Heart left ventricle (tissue), 16 donors: Measurements from ENCODE around the gene CENPVL2. TPM values are rescaled to one million over a fixed set of nuclear protein-coding genes. Genes with fewer than 3 reads are reported as not detected.
"Not testable (repeated sequence)": the region's sequence is repeated elsewhere in the genome, so short reads cannot be mapped to it uniquely, and the experiment has no call there.

ENCODE experiments used
- ATAC-seq, 4 donors: fragments of 200-7000 bp; cut with Tn5 transposase; one replicate each; pipeline ENCODE4 v1.9.1; 2020 to 2022; ENCODE audit warnings: moderate library complexity in 4 of 4, mild to moderate bottlenecking in 3 of 4, moderate number of reproducible peaks in 1 of 4
- DNase-seq, 5 donors: peaks; one replicate each; pipeline ENCODE4 v3.0.0-alpha.2; 2020
- H3K27ac ChIP-seq, 12 donors: fragments of 200-600 bp; sonication (generic) in 4 of 12; one replicate each; pipeline versions ENCODE4 v1.5.0 to v1.8.0; 2016 to 2022; ENCODE audit warnings: mild to moderate bottlenecking in 2 of 12
- H3K27me3 ChIP-seq, 9 donors: fragments of 200-600 bp; sonication (generic) in 2 of 9; one replicate each; pipeline versions ENCODE4 v1.5.1 to v1.8.0; 2016 to 2022; ENCODE audit warnings: mild to moderate bottlenecking in 3 of 9
- H3K36me3 ChIP-seq, 9 donors: fragments of 200-600 bp; sonication (generic) in 2 of 9; one replicate each; pipeline versions ENCODE4 v1.5.0 to v1.8.0; 2018 to 2022; ENCODE audit warnings: mild to moderate bottlenecking in 2 of 9
- H3K4me1 ChIP-seq, 12 donors: fragments of 200-600 bp; sonication (generic) in 4 of 12; one replicate each; pipeline versions ENCODE4 v1.5.0 to v1.8.0; 2016 to 2022; ENCODE audit warnings: mild to moderate bottlenecking in 3 of 12
- H3K4me3 ChIP-seq, 12 donors: fragments of 200-600 bp; sonication (generic) in 4 of 12; one replicate each; pipeline versions ENCODE4 v1.5.0 to v1.8.0; 2017 to 2022; ENCODE audit warnings: mild to moderate bottlenecking in 9 of 12, moderate library complexity in 4 of 12
- H3K9me3 ChIP-seq, 12 donors: fragments of 200-600 bp; sonication (generic) in 4 of 12; one replicate each; pipeline versions ENCODE4 v1.5.0 to v1.8.0; 2016 to 2022; ENCODE audit warnings: mild to moderate bottlenecking in 1 of 12
- POLR2A ChIP-seq, 2 donors: fragments of 450-650 bp; IDR thresholded peaks; one replicate each; pipeline ENCODE4 v1.6.1; 2017; ENCODE audit warnings: antibody characterized with exemption in 2 of 2, mild to moderate bottlenecking in 2 of 2, moderate library complexity in 2 of 2
- WGBS, 4 donors: extraction: QIAGEN DNeasy Blood & Tissue Kit in 2 of 4; methylation state at CpG; one replicate each; pipeline versions ENCODE4 v1.1.5 to v1.1.7; 2013 to 2018; 5-methylcytosine and 5-hydroxymethylcytosine counted together
- intact Hi-C, 10 donors: fragments of 100-400 bp; cut with DNase I; formaldehyde crosslinking; loops; one replicate each; pipeline versions ENCODE4 v1.11.1 to v1.14.2; 2022
- long read RNA-seq, 3 donors: library from polyadenylated mRNA; unstranded; transcript quantifications; one replicate each; pipeline ENCODE4 v2.0.0, GENCODE V29; 2020 to 2021
- polyA plus RNA-seq, 2 donors: library from polyadenylated mRNA; stranded (reverse); fragments of 200-250 nt; gene quantifications; one replicate each; pipeline ENCODE4 v1.2.3, GENCODE V29; 2013
- total RNA-seq, 9 donors: library from RNA; depleted of rRNA in 2 of 9; stranded (reverse); fragments of >200 nt in 2 of 9; fragmentation: NEBNext Ultra II Directional in 3 of 9; extraction: Animal tissue kit (Norgen Biotek cat#: 25700) in 3 of 9; gene quantifications; one replicate each; pipeline versions ENCODE4 v1.1.0 to v1.2.4, GENCODE V29; 2016 to 2023
- TF ChIP-seq, protein P1 (sequence below), 12 donors: fragments of 200-600 bp; sonication (generic) in 4 of 12; IDR thresholded peaks; one replicate each; pipeline versions ENCODE4 v1.5.0 to v1.8.0; 2018 to 2022; ENCODE audit warnings: antibody characterized with exemption in 12 of 12, mild to moderate bottlenecking in 5 of 12
- donor health status: ischemic (EF 13 %, LVEDD 7.1; RV severe dilation, severe dysfunction).
- donor health status: healthy with polysubstance abuse.
- donor health status: DM: no; HTN: yes; CAD: no.
- donor health status: DM: no; HTN: no; CAD: no.
- donor health status: ischemic (EF 25% LVEDD 6.9; RV normal size, moderate dysfunction).
- donor health status: ischemic (EF 25% LVEDD 5.7; RV mildly dilated, moderate dysfunction).
- donor health status: healthy.
- donor health status: DM: yes; HTN: yes; CAD: no.
- donor health status: ischemic (EF 35%, LVEDD 5.7; RV mildly dilated, moderate dysfunction).
- donor health status: nonischemic (EF 11% LVEDD 7.7; RV severe dilation, severe dysfunction).
- donor health status: DM: yes; HTN: yes; CAD: no.
- donor health status: PGD.
- donor health status: ischemic (EF 29% LVEDD 5.4; RV normal size, mild dysfunction).
- donor health status: nonischemic (EF 23%, LVEDD 6.1; RV moderate dilation, normal function).

Gene CENPVL2
- not detected for total RNA-seq
- polyA plus RNA-seq = not detected
- long read RNA-seq, donor 1 = 0 reads
- long read RNA-seq, donor 2 = 0 reads
- long read RNA-seq, donor 3 = 0 reads

- H3K36me3 ChIP-seq, H3K27me3 ChIP-seq, H3K4me3 ChIP-seq, intact Hi-C loops, H3K9me3 ChIP-seq, ATAC-seq, DNase-seq, H3K4me1 ChIP-seq, H3K27ac ChIP-seq: not testable (repeated sequence)
- WGBS, 4 donors = no CpG with 5 or more reads among the region's 30 CpGs
These were observed at the start of gene CENPVL2 for GRCh38 chrX:51682720-51683062. CENPVL2 (minus strand) TSS chrX:51682831; CDS start chrX:51682831, 0 bp downstream.

DNA sequence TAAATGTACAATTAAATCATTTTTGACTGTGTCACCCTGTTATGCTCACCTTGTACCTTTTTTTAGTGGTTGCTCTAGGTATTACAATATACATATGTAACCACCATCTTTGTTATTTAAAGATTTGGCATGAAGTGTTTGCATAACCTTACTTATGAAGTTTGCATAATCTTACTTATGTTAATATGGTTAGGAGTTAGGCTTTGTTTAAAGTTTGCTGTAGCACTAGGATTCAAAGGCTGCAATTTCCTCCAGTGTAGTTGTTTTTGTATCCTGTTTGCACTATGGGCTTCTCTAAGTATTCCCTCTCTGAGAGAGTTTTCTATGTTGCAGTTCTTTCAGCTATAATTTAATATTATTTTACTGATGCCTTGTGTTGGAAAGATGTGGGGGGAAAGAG is 45.6 kb upstream of the CENPVL2 start:
- Histone ChIP-seq H3K4me1 (no peaks in the 10 kb centered on the region), H3K4me3 (no peak overlapping the region), H3K27me3 (peaks cover 0 to 34% (median 0%) of the 10 kb centered on the region in 9 donors), H3K36me3 (no peaks in the 10 kb centered on the region), H3K27ac (no peak overlapping the region), H3K9me3 (no peaks in the 10 kb centered on the region)
- ATAC-seq (no peak), DNase-seq (no peak)
- TF ChIP-seq, protein P1, sequence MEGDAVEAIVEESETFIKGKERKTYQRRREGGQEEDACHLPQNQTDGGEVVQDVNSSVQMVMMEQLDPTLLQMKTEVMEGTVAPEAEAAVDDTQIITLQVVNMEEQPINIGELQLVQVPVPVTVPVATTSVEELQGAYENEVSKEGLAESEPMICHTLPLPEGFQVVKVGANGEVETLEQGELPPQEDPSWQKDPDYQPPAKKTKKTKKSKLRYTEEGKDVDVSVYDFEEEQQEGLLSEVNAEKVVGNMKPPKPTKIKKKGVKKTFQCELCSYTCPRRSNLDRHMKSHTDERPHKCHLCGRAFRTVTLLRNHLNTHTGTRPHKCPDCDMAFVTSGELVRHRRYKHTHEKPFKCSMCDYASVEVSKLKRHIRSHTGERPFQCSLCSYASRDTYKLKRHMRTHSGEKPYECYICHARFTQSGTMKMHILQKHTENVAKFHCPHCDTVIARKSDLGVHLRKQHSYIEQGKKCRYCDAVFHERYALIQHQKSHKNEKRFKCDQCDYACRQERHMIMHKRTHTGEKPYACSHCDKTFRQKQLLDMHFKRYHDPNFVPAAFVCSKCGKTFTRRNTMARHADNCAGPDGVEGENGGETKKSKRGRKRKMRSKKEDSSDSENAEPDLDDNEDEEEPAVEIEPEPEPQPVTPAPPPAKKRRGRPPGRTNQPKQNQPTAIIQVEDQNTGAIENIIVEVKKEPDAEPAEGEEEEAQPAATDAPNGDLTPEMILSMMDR (IDR thresholded peaks at IDR 0.05) = peak in 3 of 12 donors; percentile 23 to 39 (median 26)
- TF ChIP-seq POLR2A (IDR thresholded peaks at IDR 0.05) = no peak
- intact Hi-C loops = no loop called here

GRCh38 chrX:51712943-51713647 is 30.5 kb upstream of the CENPVL2 start:
- H3K9me3 ChIP-seq, H3K36me3 ChIP-seq, DNase-seq, ATAC-seq, H3K4me3 ChIP-seq, H3K4me1 ChIP-seq, H3K27me3 ChIP-seq, H3K27ac ChIP-seq, intact Hi-C loops: not testable (repeated sequence)
- WGBS, 4 donors = no CpG with 5 or more reads among the region's 18 CpGs

- H3K27ac ChIP-seq, intact Hi-C loops, DNase-seq, H3K4me3 ChIP-seq, H3K9me3 ChIP-seq, ATAC-seq, H3K36me3 ChIP-seq, H3K27me3 ChIP-seq, H3K4me1 ChIP-seq: not testable (repeated sequence)
- no CpG with 5 or more reads among the region's 87 CpGs for WGBS, 4 donors
These were observed 27.9 kb upstream of the CENPVL2 start, which contains the start of gene CENPVL1 for GRCh38 chrX:51710277-51711164. CENPVL1 (plus strand) TSS chrX:51710512; CDS start chrX:51710512, 0 bp downstream.

DNA sequence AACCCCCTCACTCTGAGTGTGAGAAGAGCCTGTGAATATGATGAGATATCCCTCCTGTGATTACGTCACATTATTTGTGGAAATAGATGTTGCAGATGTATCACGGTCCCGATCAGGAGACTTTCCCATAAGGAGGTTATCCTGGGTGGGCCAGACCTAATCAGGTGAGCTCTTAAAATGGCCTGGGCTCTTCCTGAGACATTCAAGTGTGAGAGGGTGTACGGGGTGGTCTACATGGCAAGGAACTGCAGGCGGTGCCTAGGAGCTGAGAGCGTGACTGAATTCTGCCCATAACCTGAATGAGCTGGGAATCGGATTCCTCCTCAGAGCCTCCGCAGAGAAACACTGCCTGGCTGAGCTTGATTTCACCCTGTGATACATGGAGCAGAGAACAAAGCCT is 14.8 kb upstream of the CENPVL2 start:
- Histone ChIP-seq H3K36me3 (no peaks in the 10 kb centered on the region), H3K4me1 (no peaks in the 10 kb centered on the region), H3K4me3 (no peak overlapping the region), H3K27me3 (peaks cover 0 to 36% (median 0%) of the 10 kb centered on the region in 9 donors), H3K27ac (no peak overlapping the region), H3K9me3 (no peaks in the 10 kb centered on the region)
- DNase-seq (no peak), ATAC-seq (no peak)
- WGBS, 4 donors = 87 to 94% (median 88%) methylated on average over 3 to 8 of the region's 8 CpGs
- intact Hi-C loops = no loop called here
- no peak for TF ChIP-seq POLR2A (IDR thresholded peaks at IDR 0.05)
- TF ChIP-seq, protein P1 (IDR thresholded peaks at IDR 0.05) = no peak
